ENCODE data around the gene ZBTB7B.

- TF ChIP-seq POLR2A (IDR thresholded peaks at IDR 0.05) (no peak), CTCF (IDR thresholded peaks at IDR 0.05) (no peak)
These were observed 47.4 kb upstream of the ZBTB7B start for GRCh38 chr1:154955039-154955717.

Data from body of pancreas (tissue), 4 donors.